ENCODE measurements around the gene ING5.

The ING5 gene

DNA sequence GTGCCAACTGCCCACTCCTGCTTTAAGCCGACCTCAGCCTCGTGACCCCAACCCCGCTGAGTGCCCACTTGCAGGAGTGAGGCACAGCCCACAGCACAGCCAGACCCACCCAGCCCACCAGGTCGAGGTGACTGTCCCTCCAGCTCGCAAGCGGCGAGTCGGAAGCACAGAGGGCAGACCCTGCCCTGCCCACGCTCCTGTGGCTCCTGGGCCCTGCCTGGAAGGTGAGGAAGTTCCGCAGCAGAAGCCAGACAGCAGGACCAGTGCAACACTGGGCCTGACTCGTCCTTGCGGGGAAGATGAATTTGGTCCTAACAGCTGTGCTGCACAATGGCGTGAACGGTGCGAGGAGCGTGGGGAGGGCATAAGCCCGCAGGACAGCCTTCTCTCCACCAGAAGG, 25.2 kb upstream of the ING5 start:
- DNase-seq (ENCODE audit: low spot score), result no peak
- ChIA-PET POLR2A (ENCODE audit: low non-redundant PET) (no interaction called here), CTCF (no interaction called here)
- H3K27ac ChIP-seq, result peak overlapping the region; percentile 48; the same call in 1 of the 2 replicates
- TF ChIP-seq, protein P1, sequence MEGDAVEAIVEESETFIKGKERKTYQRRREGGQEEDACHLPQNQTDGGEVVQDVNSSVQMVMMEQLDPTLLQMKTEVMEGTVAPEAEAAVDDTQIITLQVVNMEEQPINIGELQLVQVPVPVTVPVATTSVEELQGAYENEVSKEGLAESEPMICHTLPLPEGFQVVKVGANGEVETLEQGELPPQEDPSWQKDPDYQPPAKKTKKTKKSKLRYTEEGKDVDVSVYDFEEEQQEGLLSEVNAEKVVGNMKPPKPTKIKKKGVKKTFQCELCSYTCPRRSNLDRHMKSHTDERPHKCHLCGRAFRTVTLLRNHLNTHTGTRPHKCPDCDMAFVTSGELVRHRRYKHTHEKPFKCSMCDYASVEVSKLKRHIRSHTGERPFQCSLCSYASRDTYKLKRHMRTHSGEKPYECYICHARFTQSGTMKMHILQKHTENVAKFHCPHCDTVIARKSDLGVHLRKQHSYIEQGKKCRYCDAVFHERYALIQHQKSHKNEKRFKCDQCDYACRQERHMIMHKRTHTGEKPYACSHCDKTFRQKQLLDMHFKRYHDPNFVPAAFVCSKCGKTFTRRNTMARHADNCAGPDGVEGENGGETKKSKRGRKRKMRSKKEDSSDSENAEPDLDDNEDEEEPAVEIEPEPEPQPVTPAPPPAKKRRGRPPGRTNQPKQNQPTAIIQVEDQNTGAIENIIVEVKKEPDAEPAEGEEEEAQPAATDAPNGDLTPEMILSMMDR (conservative IDR thresholded peaks at IDR 0.05; ENCODE audit: low read depth), result no peak

- no peak for DNase-seq (ENCODE audit: low spot score)
- ChIA-PET CTCF (no interaction called here), POLR2A (ENCODE audit: low non-redundant PET) (no interaction called here)
- TF ChIP-seq, protein P1 (conservative IDR thresholded peaks at IDR 0.05; ENCODE audit: low read depth), result no peak
- H3K27ac ChIP-seq, result peak overlapping the region; percentile 11; the same call in 1 of the 2 replicates
These were observed 24.4 kb upstream of the ING5 start for GRCh38 chr2:241677392-241677791.

DNA sequence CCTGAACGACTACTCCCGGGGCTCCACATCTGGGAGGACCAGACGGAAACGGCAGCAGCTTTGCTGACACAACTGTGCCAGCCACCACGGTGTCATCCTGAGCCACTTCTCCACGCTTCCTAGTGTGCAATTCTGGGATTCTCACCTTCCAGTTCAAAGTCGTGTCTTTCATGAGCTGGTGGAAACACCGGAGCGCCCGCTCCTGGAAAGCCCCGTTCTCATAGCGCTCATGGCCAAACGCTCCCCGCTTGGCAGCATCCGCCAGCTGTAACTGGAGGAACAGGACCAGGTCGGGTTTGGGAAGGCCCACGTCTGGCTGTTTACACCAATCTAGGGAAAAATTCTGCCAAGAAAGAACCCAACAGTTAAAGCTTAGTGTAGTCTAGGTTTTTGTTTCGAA, 23.5 kb upstream of the ING5 start:
- H3K27ac ChIP-seq, result 0 out of 2 replicates have a peak overlapping the region, but pooled peaks have one; percentile 13
- no peak for DNase-seq (ENCODE audit: low spot score)
- TF ChIP-seq, protein P1 (conservative IDR thresholded peaks at IDR 0.05; ENCODE audit: low read depth), result no peak
- ChIA-PET CTCF (no interaction called here), POLR2A (ENCODE audit: low non-redundant PET) (interaction anchor here (0.6 kb wide), 1 partner anchor 24 kb away, joined by 4 read pairs; no protein-coding TSS in a partner anchor)

DNA sequence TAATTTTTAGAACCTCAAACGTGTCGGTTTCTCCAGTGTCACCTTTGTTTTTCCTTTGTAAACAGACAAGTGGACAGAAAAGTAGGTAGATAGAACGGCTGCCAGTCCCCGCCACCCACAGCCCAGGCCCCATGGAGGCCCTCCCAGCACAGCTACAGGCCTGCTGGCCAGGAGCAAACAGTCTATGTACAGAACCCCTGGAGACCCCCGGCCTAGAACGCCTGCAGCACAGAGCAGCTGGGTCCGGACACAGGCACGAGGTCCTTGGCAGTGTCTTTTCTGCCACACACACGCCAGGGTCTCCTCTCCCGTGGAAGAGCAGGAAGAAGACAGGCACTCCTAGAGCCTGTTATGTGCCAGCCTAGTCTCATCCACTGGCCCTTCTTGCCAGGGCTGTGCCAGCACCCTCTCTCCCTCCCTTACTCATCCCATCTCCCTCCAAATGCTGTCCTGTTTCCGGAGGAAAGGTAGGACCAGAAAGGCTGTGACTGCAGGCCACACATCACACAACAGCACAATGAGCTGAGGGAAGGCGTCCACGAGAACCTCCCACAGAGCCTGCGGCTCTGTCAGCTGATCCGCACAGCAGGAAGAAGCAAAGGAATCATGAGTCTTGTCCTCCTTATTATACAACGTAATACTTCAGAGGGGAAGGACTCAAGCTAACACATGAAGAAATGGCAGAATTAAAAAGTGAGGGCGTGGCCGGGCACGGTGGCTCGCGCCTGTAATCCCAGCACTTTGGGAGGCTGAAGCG, 22.9 kb upstream of the ING5 start:
- no peak for DNase-seq (ENCODE audit: low spot score)
- H3K27ac ChIP-seq, result peak overlapping the region; percentile 10; the same call in 1 of the 2 replicates
- ChIA-PET POLR2A (ENCODE audit: low non-redundant PET) (interaction anchor here (0.6 kb wide), 1 partner anchor 24 kb away, joined by 4 read pairs; no protein-coding TSS in a partner anchor), CTCF (no interaction called here)
- TF ChIP-seq, protein P1 (conservative IDR thresholded peaks at IDR 0.05; ENCODE audit: low read depth), result no peak

GRCh38 chr2:241680044-241680443, 21.8 kb upstream of the ING5 start:
- POLR2A ChIA-PET (ENCODE audit: low non-redundant PET), result interaction anchor here (0.6 kb wide), 1 partner anchor 189 kb away, joined by 7 read pairs; the partner anchor contains the start of gene RTP5
- DNase-seq (ENCODE audit: low spot score), result no peak
- CTCF ChIA-PET, result no interaction called here
- H3K27ac ChIP-seq, result peak overlapping the region; percentile 66
- TF ChIP-seq, protein P1 (conservative IDR thresholded peaks at IDR 0.05; ENCODE audit: low read depth), result no peak

GRCh38 chr2:241680827-241681599, 20.8 kb upstream of the ING5 start:
- TF ChIP-seq, protein P1 (conservative IDR thresholded peaks at IDR 0.05; ENCODE audit: low read depth), result no peak
- ChIA-PET POLR2A (ENCODE audit: low non-redundant PET) (no interaction called here), CTCF (no interaction called here)
- peak overlapping the region; percentile 66 for H3K27ac ChIP-seq
- peak; percentile 60 for DNase-seq (ENCODE audit: low spot score)

All from RWPE1 (cell line).